Fibroblast of gingiva (primary cell): ENCODE measurements around the gene LEKR1.
"Not testable (repeated sequence)": the region's sequence is repeated elsewhere in the genome, so short reads cannot be mapped to it uniquely, and the experiment has no call there.

Experiments used
- DNase-seq: peaks from one replicate; pipeline ENCODE4 v3.0.0-alpha.2; 2011; ENCODE audit warnings: low read depth

LEKR1 gene

DNA sequence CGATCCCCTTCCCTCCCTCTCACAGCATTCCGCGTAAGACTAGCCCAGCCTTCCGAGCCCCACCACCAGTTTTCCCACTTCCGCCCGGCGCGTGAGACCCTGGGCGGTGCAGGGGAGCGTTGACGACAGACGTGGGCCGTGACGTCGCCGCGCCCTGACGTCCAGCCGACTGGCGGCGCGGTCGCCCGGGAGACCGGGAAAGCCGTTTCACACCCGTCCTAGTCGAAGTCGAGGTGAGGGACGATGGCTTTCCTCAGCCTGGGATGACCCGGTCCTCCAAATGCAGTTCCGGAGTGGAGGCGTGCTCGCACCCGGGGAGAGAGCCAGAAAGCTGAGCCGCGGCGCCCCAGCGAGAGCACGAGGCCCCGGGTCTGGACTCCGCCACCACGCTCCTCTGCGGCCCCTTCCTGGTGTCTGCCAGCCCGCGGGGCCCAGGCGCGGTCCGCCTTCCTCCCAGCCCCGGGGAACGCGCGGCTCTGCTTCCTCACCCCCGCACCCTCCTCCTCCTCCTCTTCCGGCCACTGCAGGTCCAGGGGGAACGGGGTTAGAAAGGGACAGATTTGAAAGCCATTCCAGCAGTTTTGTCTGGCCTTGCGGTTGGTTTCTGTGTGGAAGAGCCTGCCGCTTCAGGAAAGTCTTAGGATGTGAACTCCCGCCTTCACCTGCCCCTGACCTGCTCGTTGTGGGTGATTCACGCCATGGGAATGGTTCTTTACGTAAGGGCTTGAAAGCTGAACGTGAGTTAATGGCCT lies at the start of gene LEKR1:
Gene LEKR1, plus strand, starts transcription at position 210 of the 752 bp plus-strand sequence. CDS start 2,977 bp downstream, outside the sequence.
- peak; percentile 93 for DNase-seq

DNA sequence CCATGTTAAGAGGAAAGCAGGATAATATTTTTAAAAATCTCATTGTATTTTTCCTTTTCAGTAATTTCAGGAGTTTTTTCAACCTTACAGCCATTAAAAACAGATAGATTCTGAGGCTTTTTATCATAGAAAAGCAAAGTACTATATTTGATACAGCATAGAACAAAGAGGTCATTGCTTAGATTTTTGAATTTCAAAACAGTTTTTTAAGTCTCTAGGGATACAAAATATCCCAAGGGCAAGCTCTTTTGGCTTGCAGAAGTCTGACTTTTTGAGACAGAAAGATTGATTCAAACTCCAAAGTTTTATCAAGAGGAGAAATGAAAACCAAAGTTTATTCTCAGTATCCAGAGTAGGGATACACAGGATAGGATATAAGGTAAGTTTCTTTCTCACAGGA lies 49.3 kb upstream of the LEKR1 start:
- DNase-seq, result no peak

DNA sequence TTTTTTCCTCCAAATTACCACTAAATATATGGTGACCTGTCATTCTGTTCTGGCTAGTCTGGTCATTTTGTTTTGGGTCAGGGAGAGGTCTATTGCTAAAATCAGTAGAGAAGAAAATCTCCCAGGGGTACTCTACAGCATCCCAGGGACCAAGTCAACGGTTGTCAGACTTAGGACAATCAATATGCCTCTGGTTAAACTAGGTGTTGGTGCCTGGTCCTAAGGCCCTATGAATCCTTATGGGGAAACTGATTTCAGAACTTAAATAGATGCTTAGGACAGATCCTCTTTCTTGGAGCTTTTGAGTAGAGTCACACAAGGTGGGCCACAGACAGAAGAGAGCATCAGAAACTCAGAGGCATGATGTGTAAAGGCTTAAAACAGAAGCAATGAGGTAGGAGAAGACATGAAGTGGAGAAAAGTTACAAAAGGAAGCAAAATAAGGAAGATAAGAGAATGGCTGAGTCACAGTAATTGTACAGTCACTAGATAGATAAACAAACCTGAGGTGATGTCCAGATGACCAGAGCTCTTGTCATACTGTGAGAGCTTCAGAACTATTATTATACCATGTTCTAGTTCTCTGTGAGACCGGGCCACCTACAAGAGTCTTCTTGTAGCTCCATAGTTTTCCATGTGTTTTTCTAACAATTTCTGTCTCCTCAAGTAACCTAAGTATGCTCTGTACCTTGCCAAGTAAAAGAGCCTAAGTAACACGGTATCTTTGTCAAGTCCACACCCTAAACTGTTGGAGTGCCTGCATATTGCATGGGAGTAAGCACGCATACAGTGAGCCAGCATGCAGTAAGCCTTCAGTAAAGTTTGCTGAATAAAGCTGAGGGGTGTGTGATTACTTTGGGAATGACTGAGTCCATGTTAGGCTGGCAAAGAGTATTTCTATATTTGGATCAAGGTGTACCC lies 44.6 kb upstream of the LEKR1 start:
- DNase-seq, result no peak

DNA sequence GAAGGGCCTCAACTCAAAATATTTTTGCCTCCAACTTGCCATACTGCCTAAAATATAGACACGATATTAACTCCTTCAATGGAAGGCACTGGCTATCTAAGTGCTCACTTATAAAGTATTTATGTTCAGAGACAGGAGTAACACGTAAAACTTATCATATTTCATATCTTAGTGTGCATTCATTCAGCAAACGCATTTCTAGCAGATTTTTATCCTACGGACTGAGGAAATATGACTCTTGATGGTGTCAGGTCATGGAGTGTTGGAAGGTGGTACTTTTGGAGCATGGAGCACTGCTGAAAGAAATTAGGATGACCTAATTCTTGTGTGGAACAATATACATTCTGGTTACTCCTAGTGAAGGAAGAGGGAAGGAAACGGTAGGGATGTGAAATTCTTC lies 43.8 kb upstream of the LEKR1 start:
- DNase-seq, result no peak

DNA sequence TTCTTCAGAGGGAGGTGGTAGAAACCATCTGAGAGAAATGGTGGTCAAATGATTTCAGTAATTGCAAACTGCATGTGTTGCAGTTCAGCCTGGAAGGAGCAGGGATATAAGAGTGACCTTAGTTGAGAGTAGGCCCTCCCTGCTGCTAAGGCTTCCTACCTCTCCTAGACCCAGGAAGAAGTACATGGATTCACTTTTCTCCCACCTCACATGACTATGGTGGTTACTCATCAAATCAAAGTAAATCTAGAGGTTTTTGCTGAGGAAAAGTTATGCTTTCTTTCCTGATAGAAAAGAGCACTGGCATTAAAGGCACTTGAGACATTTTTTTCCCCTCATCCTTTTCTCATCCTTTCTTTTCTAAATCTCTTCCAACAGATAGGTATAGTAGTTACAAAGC lies 43.2 kb upstream of the LEKR1 start:
- no peak for DNase-seq

DNA sequence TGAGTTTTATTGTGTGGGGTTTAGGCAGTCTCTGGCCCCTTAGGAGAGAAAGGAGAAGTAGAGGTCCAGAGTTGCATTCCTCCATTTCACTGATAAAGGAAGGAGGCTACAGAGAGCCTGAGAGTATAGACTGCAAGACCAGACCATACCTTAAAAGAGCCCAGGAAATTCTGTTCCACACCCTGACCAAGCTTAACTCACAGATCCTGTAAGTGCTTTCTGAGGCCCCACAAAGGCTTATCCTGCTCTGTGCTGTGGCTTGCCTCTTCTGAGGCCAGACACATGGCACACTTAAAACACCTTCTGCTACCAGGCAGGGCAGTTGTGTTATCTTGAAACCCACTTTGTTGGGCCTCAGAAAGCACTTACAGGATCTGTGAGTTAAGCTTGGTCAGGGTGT lies 39.2 kb upstream of the LEKR1 start:
- no peak for DNase-seq

DNA sequence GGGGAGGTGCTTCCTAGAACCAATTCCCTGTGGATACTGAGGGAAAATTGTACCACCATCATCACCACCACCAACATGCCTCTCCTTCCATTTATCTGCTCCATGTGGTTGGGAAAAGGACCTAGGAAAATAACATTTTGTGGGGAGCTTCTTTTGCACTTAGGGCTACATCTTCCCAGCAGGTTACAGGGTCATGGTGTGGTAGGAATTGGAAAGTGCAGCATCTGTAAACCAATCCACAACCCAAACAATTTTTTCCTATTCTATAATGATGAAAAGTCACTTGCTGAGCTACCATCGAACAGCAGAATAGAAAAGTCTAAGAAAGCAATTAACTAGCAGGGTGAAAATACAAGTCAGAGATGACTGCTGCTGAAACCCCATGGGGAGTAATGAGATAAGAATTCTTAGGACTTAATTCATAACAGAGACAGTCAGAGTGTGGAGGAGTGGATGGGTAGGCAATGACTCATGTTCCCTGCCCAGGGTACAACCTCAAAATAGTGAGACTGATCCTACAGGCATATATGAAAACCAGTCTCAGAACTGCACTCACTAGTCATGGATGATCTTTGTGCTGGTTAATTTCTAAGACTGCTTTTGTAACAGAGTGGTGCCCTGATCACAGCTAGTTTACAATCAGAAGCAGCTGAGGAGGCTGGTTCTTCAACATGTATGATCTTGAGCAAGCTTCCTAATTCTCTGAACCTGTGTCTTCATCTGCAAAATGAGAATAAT lies 38.1 kb upstream of the LEKR1 start:
- DNase-seq, result peak; percentile 90

DNA sequence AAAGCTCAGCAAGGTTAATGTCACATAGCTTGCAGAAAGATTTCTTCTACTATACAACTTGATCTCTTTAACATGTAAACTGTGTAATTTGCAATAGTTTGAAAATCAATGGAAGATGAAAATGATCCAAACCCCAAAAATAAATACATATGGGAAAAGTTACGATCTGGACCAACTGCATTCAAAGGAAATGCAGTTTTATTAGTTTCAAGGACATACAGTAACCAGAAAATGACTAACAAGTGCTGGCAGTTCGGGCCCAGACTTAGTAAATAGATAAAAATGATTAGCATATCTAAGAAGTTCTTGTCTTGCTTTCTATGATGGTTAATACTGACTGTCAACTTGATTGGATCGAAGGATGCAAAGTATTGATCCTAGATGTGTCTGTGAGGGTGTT lies 37.3 kb upstream of the LEKR1 start:
- DNase-seq, result peak; percentile 50

DNA sequence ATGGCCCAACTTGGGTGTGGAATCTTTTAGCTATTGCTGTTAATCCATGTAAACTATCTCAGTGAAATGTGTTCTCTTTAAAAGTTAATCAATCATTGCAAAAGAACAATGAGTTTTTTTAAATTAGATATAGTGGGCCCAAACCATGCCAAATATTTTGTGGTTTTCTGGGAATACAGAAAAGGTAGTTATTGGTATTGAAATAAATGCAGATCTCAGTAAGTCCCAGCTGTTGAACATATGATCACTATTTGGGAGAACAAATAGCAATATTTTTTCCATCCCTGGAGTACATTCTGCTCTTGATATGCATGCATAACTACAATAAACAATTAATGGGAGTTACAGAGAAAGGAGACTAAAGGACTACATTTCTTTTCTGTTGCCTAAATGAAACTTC lies 36.0 kb upstream of the LEKR1 start:
- DNase-seq, result peak; percentile 78

DNA sequence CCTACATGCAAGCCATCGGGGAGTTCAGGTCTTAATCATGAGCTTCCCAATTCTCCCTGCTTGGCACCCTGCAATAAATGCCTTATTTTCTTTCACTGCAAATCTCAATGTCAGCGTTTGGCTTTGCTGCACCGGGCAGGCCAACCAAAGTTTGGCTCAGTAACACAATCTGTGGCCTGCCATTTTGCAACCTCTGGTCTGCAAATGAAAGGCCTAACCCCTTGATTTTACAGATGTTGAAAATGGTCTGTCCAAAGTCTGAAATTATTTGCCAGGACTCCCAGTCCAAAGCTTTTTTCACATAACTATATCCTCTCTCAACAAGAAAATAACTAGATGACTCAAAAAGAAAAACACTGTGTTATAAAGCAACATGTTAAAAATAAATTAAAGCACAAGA lies 34.0 kb upstream of the LEKR1 start:
- DNase-seq, result peak; percentile 44

DNA sequence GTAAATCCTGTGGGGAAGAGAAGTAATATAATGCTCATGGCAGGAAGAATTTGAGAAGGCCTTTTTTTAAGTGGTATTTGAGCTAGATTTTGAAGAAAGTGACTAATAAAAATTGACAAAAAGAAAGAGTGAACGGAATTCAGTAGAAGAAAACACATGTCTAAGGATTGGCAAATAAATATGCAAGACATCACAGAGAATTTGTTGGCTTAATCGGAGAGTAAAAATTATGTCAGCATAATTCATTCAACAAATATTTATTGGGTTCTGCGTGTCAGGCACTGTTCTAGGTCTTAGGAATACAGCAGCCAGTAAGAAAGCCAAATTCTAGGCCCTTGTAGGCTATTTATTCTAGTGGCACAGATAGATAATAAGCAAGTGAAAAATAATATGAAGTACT lies 33.6 kb upstream of the LEKR1 start:
- no peak for DNase-seq

DNA sequence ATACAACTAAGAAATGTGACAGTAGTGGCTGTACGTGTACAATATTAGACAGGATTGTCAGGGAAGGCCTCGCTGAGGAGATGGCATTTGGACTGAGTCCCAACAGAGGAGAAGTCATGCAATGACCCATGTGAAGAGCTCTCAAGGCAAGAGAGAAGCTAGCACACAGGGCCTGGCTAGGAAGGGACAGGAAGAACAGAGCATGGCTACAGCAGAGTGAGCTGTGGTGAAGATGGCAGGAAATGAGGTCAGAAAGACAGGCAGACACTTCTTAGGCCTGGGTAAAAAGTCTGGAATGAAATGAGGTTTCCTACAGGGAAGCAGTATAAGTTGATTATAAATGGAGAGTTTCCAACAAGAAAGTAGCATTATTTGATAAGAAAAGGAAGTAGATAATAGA lies 33.2 kb upstream of the LEKR1 start:
- DNase-seq, result no peak

DNA sequence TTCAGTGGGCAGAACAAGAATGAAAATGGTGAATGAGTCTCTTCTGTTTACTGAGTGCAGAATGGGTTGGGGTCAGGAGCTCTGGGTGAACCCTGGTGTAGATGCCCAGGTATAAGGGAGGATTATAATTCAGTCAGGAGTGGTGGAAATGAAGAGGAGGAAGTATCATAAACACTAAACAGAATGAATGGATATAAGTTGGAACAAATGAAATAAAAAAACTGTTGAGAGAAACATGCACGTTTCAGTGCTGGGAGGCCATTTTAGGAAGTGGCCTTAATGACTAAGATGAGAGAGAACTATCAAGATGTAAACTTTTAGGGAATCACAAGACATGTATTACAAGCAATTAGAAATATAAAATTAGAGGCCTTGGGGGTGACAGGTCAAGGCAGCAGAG lies 32.8 kb upstream of the LEKR1 start:
- DNase-seq, result no peak

DNA sequence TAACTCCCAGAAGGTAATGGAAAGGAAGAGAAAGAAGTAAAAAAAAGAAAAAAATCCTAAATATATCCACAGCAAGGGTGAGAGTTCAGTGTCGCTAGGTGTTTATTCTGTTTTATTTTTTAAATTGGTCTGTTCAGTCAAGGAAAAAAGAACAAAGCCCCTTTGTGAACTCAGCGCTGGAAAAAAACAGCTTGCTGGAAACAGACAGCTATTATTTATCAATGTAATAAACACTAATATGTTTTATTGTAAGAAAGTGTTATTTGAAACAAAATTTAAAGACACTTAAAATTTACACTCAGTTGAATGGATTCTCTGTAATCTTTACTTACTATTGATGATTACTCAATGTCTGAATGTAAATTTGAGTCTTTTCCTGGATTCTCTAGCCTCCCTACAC lies 32.3 kb upstream of the LEKR1 start:
- no peak for DNase-seq

DNA sequence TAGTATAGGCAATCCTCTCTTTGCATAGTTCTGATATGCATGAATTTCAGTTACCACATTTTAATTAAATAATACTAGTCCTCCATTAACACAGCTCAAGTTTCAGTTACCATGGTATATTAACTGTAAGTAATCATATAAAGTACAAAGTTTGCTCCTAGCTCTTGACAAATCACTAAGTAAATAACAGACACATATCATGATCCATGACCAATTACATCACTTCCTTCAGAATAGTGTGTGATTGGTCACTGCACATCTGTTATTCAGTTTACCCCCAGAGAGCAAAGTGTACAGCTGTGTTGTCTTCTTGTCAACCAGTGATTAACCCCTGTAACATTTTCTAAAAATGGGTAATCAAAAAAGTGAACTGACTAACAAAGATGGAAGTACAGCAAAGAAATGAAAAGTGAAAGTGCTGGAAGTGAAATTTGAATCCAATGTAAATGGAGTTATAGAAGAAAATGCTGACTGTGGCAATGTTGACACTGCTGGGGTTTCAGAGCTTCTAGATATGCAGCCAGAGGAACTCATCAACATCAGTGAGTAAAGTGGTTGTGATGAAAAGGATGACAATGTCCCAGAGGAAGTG lies 30.2 kb upstream of the LEKR1 start:
- DNase-seq, result peak; percentile 26

DNA sequence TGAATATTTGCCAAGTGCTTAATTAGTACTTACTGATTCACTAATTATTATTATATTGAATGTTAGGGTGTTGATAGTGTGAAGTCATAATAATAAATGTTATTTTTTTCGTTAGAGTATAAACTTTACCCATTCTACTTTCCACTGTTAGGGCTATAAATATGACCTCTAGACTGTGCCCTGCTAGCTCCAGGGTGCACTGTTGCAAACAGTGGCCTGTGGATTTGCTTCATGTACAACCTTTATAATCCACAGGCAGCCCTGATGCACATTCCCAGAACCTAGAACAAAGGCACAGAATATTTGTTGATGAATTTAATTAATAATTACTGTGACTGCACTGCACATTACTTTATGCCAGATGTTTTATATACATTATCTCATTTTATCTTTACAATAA lies 28.8 kb upstream of the LEKR1 start:
- DNase-seq, result no peak

DNA sequence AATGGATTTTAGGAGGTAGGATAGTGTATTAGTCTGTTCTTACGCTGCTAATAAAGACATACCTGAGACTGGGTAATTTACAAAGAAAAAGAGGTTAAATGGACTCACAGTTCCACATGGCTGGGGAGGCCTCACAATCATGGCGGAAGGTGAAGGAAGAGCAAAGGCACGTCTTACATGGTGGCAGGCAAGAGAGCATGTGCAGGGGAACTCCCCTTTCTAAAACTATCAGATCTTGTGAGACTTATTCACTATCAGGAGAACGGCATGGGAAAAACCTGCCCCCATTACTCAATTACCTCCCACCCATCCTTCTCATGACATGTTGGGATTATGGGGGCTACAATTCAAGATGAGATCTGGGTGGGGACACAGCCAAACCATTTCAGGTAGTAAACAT lies 25.9 kb upstream of the LEKR1 start:
- DNase-seq, result not testable (repeated sequence)

DNA sequence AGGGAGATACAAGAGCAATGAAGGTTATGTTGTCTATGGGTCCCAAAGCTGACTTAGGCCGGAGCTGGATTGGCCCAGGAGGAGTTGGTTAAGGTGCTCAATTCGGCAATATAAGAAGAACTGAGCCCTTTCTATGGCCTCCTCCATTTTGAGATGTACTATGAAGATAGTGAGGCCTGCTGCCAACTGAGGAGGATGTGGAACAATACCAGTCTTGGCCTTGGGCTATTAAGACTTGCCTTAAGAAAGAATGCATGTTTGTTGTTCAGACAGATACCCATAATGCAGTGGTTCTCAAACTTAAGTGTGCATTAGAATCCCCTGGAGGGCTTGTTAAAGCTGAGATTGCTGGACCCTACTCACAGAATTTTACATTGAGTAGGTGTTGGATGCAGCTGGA lies 24.4 kb upstream of the LEKR1 start:
- no peak for DNase-seq

DNA sequence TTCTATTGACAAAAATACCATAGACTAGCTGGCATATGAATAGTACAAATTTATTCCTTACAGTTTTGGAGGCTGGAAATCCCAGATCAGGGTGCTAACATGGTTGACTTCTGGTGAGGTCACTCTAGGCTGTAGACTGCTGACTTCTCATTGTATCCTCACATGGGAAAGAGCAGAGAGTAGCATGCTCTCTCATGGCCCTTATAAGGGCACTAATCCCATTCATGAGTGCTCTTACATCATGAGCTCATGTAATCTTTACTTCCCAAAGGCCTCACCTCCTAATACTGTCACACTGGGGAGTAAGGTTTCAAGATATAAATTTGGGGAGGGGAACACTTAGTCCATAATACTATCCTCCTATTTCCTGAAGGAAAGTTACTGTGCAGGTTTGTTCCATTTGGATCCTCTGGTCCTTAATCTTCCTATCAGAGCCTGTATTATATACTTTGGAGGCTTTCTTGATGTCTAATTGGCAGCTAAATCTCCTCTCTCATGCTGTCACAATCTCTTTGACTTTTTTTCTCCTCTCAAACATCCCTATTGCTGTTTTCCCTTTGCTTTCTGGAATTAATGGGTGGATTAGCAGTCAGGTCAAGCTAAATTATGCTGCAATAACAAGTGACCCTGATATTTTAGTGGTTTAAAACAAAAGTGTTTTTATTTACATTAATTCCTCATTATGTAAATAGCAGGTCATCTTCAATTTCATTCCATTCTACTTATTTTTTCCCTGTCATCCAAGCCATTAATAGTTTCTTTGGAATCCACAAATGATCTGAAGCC lies 23.1 kb upstream of the LEKR1 start:
- no peak for DNase-seq

DNA sequence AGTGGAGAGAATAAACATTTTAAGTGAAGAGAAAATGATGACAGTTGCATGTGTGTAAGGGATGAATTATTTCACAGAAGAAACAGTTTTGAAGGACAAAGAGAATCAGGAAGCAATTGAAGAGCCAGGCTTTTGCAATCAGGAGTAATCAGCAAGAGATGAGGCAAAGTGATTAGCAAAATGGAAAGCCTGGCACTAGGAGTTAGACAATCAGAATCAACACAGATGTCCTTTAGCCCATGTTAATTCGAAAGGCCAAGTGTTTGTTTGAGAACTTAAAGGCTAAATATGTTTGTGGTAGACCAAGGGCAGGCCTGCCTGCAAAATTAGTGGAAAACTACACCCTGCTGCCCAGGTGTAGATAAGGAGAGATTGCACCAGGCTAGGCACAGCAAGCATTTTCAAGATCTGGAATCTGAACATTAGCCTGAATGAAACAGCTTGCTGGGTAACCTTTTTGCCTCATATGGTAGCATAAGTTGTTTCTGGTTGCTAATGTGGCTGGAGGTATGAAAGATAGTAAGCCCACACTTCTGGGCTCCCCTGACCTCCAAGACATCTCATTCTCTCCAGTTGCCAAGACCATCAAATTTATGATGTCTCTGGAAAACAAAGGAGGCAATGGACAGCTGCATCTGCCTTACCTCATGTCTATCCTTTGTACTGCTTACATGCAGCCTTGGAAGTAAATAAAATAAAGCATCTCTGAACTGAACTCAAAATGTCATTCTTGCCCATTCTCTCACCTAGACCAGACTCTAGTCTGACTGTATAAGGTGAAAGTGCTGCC lies 22.0 kb upstream of the LEKR1 start:
- DNase-seq, result no peak

DNA sequence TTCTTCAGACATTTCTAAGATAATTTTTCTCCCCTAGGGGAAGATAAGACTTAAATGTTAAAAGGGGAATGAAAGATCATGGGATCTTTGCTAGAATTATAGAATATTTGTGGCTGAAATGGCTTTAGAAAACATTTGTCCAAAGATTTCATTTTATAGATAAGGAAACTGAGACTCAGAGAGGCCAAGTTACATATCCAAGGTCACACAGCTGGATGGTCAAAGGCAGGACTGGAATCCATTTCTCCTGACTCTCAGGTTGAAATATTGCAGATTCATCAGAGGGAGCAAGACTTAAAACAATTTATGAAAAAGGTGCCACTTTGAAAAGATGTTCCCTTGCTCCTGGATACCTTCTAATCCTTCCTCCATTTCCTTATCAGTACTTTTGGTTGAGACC lies 19.5 kb upstream of the LEKR1 start:
- no peak for DNase-seq
